HG03103 (cell line): Measurements from ENCODE around the gene ATP5F1E.

Experiments
- ATAC-seq: cut with Tn5 transposase; IDR thresholded peaks from one replicate; pipeline ENCODE4 v1.9.1; 2021; ENCODE audit warnings: low read depth; ENCODE audit not compliant: unreplicated experiment

The ATP5F1E gene

DNA sequence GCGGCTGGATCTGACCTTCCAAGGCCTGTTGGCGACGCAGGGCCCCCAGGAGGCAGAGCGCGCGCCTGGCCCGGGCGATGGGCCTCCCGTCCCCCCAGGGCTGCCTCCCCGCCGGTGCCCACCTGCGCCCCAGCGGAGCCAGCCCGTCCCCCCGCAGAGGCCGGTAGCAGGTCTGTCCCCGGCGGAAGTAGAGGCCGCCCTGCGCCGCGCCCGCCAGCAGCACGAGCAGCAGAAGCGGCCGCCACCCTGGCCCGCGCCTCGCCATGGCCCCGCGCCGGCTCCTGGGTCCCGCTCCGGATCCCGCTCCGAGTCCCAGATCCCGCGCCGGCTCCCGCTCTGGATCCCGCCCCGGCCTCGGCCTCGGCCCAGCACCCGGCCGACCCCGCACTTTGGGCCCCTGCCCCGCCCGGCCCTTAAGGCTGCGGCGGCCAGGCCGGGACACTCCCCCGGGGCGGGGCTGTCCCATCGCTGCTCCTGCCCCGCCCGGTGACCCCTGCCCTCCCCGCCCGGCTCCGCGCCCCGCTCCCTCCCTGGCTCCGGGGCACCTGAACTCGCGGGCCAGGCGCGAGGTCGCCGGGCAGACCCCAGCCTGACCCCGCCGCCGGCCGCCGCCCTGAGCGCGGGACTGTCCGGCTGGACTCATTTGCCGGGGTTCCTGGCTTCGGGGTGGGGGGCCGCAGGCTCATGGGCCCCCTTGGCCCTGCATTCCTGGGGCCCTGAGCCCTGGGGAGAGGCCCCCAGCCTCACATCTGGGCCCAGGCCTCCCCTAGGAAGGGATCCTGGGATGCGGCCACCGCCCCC lies 25.1 kb downstream of the ATP5F1E start, which contains the start of gene CTSZ:
Gene CTSZ, minus strand, starts transcription at position 391 of the 801 bp plus-strand sequence. Its CDS starts 126 bp downstream, at position 265.
- ATAC-seq: no peak

DNA sequence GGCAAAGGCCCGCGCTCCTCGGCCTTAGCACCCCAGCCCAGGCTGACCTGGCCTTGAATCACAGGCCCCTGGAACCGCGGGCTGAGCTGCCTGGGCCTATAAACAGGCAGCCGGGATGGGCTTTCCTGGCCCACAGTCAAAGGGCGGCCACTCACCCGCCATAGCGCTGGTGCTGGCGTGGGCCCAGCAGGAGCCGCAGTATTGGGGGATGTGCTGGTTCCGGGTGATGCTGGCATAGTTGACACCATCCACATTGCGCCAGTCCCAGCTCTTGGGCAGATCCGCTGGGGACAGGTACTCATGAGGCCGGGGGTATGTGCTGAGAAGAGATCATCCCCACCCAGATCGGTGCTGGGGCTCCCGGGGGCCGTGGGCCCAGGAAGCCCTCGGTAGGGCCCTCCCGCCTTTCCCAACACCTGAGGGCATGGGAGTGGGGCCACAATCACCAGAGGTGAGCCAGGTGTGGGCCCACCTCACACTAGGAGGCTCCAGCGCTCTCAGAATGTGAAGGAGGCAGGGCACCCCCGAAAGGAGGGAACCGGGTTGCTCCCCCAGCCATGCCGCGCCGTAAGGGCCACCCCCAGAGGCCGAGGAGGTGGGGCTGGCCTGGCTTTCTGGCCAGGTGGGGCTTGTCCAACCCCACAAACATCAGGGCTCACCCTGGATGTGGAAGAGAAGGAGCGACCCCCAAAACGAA lies 25.8 kb downstream of the ATP5F1E start:
- no peak for ATAC-seq

- ATAC-seq: no peak
Observed at GRCh38 chr20:59005523-59006166, 26.5 kb downstream of the ATP5F1E start.

DNA sequence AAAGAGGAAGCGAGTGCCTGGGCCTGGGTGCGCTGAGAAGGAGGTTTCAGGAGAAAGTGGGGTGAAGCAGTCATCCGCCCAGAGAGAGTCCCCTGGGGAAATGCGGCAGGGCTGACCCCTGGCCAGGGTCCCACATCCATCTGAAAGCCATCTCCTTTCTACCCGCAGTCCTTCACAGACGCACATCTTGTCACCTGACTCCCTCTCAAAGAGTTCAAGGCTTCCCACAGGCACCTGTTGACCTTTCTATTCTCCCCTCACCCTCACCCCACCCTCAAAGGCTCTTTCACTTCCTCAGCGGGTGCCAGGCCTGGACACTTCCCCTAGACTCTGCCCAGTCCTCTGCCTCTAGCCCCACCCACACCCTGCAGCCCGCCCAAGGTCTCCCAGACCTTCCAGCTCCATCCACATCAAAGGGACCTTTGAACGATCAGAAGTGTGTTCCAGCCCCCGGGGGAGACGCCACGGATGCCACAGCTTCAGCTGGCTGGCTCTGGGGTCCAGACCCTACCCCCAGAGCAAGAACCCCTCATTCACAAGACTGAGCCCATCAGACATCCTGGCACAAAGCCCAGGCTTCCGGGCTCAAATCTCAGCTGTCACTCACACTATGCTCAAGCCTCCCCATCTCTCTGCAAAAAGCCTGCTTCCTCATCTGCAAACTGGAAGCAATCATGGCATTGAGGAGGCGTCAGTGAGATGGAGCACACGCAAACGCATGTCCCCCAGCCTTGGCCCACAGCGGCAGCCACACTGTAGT lies 27.2 kb downstream of the ATP5F1E start:
- peak; percentile 44 for ATAC-seq

GRCh38 chr20:59004493-59004762 lies 27.7 kb downstream of the ATP5F1E start:
- no peak for ATAC-seq

DNA sequence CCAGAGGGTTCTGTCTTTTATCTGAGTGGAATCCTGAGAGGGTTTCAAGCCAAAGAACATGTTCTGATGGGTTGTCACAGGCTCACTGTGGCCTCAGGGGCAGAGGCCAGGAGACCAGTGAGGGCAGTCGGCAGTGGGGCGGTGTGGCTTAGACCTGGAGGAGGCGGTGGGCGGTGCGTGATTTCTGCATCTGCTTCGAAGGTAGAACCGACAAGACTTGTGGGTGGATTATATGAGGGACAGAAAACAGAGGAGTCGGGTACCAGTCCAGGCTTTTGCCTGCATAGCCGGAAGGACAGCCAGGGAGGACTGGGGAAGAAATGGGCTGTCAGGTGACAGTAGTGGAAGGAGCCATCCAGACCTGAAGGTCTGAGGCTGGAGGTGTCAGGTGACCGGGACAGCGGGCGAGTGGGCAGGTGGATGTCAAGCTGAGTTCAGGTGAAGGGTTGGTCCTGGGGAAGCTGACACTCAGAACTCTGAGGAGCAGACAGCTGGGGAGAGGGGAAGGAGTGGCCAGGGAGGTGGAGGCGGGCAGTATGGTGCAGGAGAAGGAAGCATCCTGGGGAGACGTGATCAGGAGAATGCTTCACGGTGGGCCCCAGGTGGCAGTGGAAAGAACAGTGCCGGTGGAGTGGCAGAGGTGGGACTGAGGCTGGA lies 28.2 kb downstream of the ATP5F1E start:
- ATAC-seq: no peak

GRCh38 chr20:59002874-59003399 lies 29.2 kb downstream of the ATP5F1E start:
- no peak for ATAC-seq

DNA sequence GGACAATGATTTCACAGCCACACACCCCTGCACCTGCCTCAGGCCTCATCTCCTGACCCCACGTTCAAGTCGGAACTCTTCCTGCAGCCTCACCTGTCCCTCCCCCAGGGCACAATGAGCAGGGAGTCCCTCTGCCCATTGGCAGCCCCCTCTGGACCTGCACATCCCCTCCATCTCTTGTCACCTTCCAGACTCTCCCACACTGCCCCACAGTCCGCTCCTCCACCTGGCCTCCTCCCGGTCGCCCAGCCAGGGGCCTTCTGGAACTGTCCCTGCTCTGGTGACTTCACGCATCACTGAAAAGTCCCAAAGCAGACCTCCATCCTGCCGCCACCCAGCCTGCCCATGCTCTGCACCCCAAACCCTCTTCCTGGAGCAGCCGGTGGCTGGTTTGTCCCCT lies 29.7 kb downstream of the ATP5F1E start:
- no peak for ATAC-seq

- ATAC-seq: no peak
Observed at GRCh38 chr20:59001449-59002171, 30.5 kb downstream of the ATP5F1E start.

- ATAC-seq: no peak
Observed at GRCh38 chr20:59001068-59001448, 31.1 kb downstream of the ATP5F1E start.

- no peak for ATAC-seq
Observed at GRCh38 chr20:59000326-59000725, 31.8 kb downstream of the ATP5F1E start.

DNA sequence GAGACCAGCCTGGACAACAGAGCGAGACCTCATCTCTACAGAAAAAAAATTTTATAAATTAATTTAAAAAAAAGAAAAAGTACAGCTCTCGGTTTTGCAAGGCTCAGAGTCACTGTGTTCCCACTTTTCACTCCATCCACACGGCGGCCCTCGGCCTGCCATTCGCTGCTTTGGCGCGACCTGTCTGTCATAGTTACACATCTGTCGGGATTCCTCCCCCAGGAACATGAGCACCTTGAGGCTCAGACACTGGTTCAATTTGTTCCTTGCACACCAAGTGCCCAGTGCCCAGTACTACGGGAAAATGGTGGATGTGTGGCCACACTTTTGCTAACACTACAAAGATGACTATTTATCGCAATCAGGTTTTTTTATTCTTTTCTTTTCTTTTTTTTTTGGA lies 33.5 kb downstream of the ATP5F1E start:
- no peak for ATAC-seq

- no peak for ATAC-seq
Observed at GRCh38 chr20:58997141-58997770, 34.9 kb downstream of the ATP5F1E start.

- no peak for ATAC-seq
Observed at GRCh38 chr20:58996226-58996611, 35.9 kb downstream of the ATP5F1E start.

DNA sequence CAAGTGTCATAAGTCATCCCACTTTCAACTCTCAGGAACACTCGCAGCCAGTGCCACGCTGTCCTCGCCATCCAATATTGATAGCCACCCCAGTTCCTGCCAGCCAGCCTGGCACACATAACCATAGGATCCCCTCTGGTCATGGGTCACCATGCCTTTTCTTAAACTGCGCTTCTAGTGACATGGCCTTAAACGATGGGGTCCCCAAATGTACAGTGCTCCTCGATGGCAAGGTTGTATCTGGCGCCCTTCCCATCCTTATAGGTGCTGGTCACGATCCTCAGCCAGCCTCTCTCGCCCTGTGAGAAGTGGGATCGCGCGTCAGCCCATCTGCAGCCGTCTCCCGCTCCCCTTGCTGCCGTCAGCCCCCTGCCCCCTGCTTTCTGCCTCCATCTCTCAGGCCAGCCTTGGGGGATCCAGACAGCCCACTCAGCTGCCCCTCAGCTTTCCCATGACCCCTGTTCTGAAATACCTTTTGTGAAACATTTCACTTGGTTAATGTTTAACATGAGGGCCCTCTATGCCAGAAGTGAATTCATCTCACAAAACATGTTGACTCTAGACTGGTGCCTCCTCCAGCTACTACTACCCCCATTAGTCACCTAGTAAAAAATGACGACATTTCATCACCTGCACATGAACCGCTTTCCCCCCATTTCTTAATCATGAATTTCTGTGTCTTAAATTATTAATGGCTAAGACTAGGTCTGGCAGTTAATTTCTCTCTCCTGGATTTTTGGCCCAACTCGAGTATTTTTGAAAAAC lies 36.5 kb downstream of the ATP5F1E start:
- ATAC-seq: no peak

- ATAC-seq: no peak
Observed at GRCh38 chr20:58994390-58995159, 37.6 kb downstream of the ATP5F1E start.

GRCh38 chr20:58993332-58994248 lies 38.5 kb downstream of the ATP5F1E start:
- no peak for ATAC-seq
